Hepatocyte (in vitro differentiated cells): ENCODE measurements around the gene NRN1L.

Experiments
- CTCF ChIP-seq: fragments of 200-600 bp; sonication (generic); IDR thresholded peaks from 2 replicates; pipeline ENCODE4 v1.5.1; 2016; ENCODE audit warnings: antibody characterized with exemption, mild to moderate bottlenecking; ENCODE audit not compliant: poor library complexity
- EZH2 ChIP-seq: fragments of 200-600 bp; sonication (generic); IDR thresholded peaks from 2 replicates; pipeline ENCODE4 v1.6.1; 2016; ENCODE audit warnings: antibody characterized with exemption, mild to moderate bottlenecking, borderline replicate concordance
- EZH2phosphoT487 ChIP-seq: fragments of 200-600 bp; sonication (generic); IDR thresholded peaks from one replicate; pipeline ENCODE4 v1.6.1; 2018; ENCODE audit warnings: antibody characterized with exemption, mild to moderate bottlenecking, low read depth, moderate library complexity; ENCODE audit not compliant: unreplicated experiment, severe bottlenecking

DNA sequence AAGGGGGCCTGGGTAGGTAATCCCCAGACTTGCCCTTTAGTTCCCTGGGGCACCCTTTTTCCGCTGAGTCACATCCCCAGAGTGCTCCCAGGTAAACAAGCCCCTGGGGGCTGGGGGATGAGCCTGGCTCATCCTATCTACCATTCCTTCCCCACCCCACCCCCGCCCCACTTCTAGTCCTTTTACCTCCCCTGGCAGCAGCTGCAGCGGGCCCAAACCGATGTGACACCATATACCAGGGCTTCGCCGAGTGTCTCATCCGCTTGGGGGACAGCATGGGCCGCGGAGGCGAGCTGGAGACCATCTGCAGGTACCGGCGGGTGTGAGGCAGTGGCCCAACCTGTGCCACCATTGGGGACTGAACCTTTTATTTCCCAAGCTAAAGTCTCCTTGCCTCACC, 860 bp downstream of the NRN1L start:
- no peak for TF ChIP-seq CTCF
- no peak for TF ChIP-seq EZH2
- no peak for TF ChIP-seq EZH2phosphoT487
